ENCODE measurements around the gene TTC28. TPM values are rescaled to one million over a fixed set of nuclear protein-coding genes. Genes with fewer than 3 reads are reported as not detected.

The TTC28 gene
- total RNA-seq, 1 donor from 2014 or later = 65.4 TPM

- Mint-ChIP-seq H3K27ac (ENCODE audit: unreplicated experiment) (no peak overlapping the region), H3K9me3 (peaks cover 2% of the 10 kb centered on the region), H3K36me3 (ENCODE audit: low read depth) (peaks cover 2% of the 10 kb centered on the region), H3K27me3 (ENCODE audit: low read depth) (no peaks in the 10 kb centered on the region), H3K4me1 (peaks cover 28% of the 10 kb centered on the region), H3K4me3 (no peak overlapping the region)
- TF ChIP-seq CTCF (conservative IDR thresholded peaks at IDR 0.05) = no peak
- DNase-seq (ENCODE audit: low read depth, low spot score) = no peak
Observed at GRCh38 chr22:28425211-28425610, 254.4 kb downstream of the TTC28 start.

- H3K9me3 Mint-ChIP-seq = peaks cover 2% of the 10 kb centered on the region
- no peaks in the 10 kb centered on the region for H3K27me3 Mint-ChIP-seq (ENCODE audit: low read depth)
- TF ChIP-seq CTCF (conservative IDR thresholded peaks at IDR 0.05) = no peak
- peaks cover 22% of the 10 kb centered on the region for H3K4me1 Mint-ChIP-seq
- no peak for DNase-seq (ENCODE audit: low read depth, low spot score)
- H3K36me3 Mint-ChIP-seq (ENCODE audit: low read depth) = peaks cover 2% of the 10 kb centered on the region
- H3K4me3 Mint-ChIP-seq = no peak overlapping the region
- H3K27ac Mint-ChIP-seq (ENCODE audit: unreplicated experiment) = no peak overlapping the region
Observed at GRCh38 chr22:28424427-28425080, 255.1 kb downstream of the TTC28 start.

- no peaks in the 10 kb centered on the region for H3K36me3 Mint-ChIP-seq (ENCODE audit: low read depth)
- peaks cover 3% of the 10 kb centered on the region for H3K4me1 Mint-ChIP-seq
- TF ChIP-seq CTCF (conservative IDR thresholded peaks at IDR 0.05) = no peak
Observed at GRCh38 chr22:28419919-28420318, 259.7 kb downstream of the TTC28 start.

GRCh38 chr22:28418008-28418407 is 261.6 kb downstream of the TTC28 start:
- no peak overlapping the region for H3K27ac Mint-ChIP-seq (ENCODE audit: unreplicated experiment)
- no peaks in the 10 kb centered on the region for H3K9me3 Mint-ChIP-seq
- H3K4me3 Mint-ChIP-seq = no peak overlapping the region
- no peak for DNase-seq (ENCODE audit: low read depth, low spot score)
- H3K27me3 Mint-ChIP-seq (ENCODE audit: low read depth) = no peaks in the 10 kb centered on the region
- no peak for TF ChIP-seq CTCF (conservative IDR thresholded peaks at IDR 0.05)
- H3K4me1 Mint-ChIP-seq = peaks cover 13% of the 10 kb centered on the region
- H3K36me3 Mint-ChIP-seq (ENCODE audit: low read depth) = no peaks in the 10 kb centered on the region

More at GRCh38 chr22:28419919-28420318, 259.7 kb downstream of the TTC28 start:
- Mint-ChIP-seq H3K27ac (ENCODE audit: unreplicated experiment) (no peak overlapping the region), H3K4me3 (no peak overlapping the region), H3K9me3 (no peaks in the 10 kb centered on the region), H3K27me3 (ENCODE audit: low read depth) (no peaks in the 10 kb centered on the region)
- DNase-seq (ENCODE audit: low read depth, low spot score) = no peak

GRCh38 chr22:28417431-28417830 is 262.2 kb downstream of the TTC28 start:
- no peak overlapping the region for H3K4me3 Mint-ChIP-seq
- no peaks in the 10 kb centered on the region for H3K27me3 Mint-ChIP-seq (ENCODE audit: low read depth)
- H3K9me3 Mint-ChIP-seq = no peaks in the 10 kb centered on the region
- no peak overlapping the region for H3K27ac Mint-ChIP-seq (ENCODE audit: unreplicated experiment)
- no peak for DNase-seq (ENCODE audit: low read depth, low spot score)
- peaks cover 15% of the 10 kb centered on the region for H3K4me1 Mint-ChIP-seq
- TF ChIP-seq CTCF (conservative IDR thresholded peaks at IDR 0.05) = no peak
- no peaks in the 10 kb centered on the region for H3K36me3 Mint-ChIP-seq (ENCODE audit: low read depth)
